Sigmoid colon (tissue), 7 donors: ENCODE data around the gene UBE4A. TPM values are rescaled to one million over a fixed set of nuclear protein-coding genes. Genes with fewer than 3 reads are reported as not detected.

Experiments used
- DNase-seq: peaks from one replicate; pipeline ENCODE4 v3.0.0-alpha.2; 2019
- H3K27ac ChIP-seq, 4 donors: fragments of 200-600 bp; sonication (generic); one replicate each; pipeline ENCODE4 v1.5.1; 2016 to 2019; ENCODE audit warnings: mild to moderate bottlenecking in 1 of 4
- H3K27me3 ChIP-seq, 3 donors: fragments of 200-600 bp; sonication (generic); one replicate each; pipeline ENCODE4 v1.5.1; 2019; ENCODE audit warnings: mild to moderate bottlenecking in 1 of 3
- H3K36me3 ChIP-seq, 4 donors: fragments of 200-600 bp; sonication (generic); one replicate each; pipeline ENCODE4 v1.5.1; 2016 to 2019
- H3K4me1 ChIP-seq, 4 donors: fragments of 200-600 bp; sonication (generic); one replicate each; pipeline ENCODE4 v1.5.1; 2017 to 2019
- H3K4me3 ChIP-seq, 4 donors: fragments of 200-600 bp; sonication (generic); one replicate each; pipeline ENCODE4 v1.5.1; 2017 to 2019; ENCODE audit warnings: mild to moderate bottlenecking in 2 of 4, moderate library complexity in 1 of 4
- H3K9me3 ChIP-seq, 4 donors: fragments of 200-600 bp in 3 of 4; sonication (generic) in 3 of 4; one replicate each; pipeline versions ENCODE4 v1.5.1 to v1.6.1; 2013 to 2019
- CTCF ChIP-seq, 4 experiments: fragments of 450-650 bp in 3 of 4; fragments of 200-600 bp in 1 of 4; IDR thresholded peaks; one replicate each; pipeline ENCODE4 v1.5.1; 2016 to 2019; ENCODE audit warnings: antibody characterized with exemption in 4 of 4, mild to moderate bottlenecking in 3 of 4, moderate library complexity in 2 of 4
- EP300 ChIP-seq, 4 donors: sonication (generic); formaldehyde crosslinking; IDR thresholded peaks; one replicate each; pipeline ENCODE4 v1.6.1; 2017; ENCODE audit warnings: antibody characterized with exemption in 4 of 4
- POLR2A ChIP-seq, 2 donors: fragments of 450-650 bp; IDR thresholded peaks; one replicate each; pipeline ENCODE4 v1.6.1; 2016; ENCODE audit warnings: antibody characterized with exemption in 2 of 2, mild to moderate bottlenecking in 2 of 2, moderate library complexity in 2 of 2
- POLR2AphosphoS5 ChIP-seq, 4 donors: sonication (generic); formaldehyde crosslinking; IDR thresholded peaks; one replicate each; pipeline ENCODE4 v1.6.1; 2017; ENCODE audit warnings: antibody characterized with exemption in 4 of 4
- WGBS, 2 donors: extraction: QIAGEN DNeasy Blood & Tissue Kit; methylation state at CpG; one replicate each; pipeline ENCODE4 v1.1.7; 2013; 5-methylcytosine and 5-hydroxymethylcytosine counted together
- intact Hi-C: fragments of 100-400 bp; cut with DNase I; formaldehyde crosslinking; loops from one replicate; pipeline ENCODE4 v1.15.1; 2023
- polyA plus RNA-seq, 3 donors: library from polyadenylated mRNA; stranded (reverse); fragments of 200-250 nt; gene quantifications; one replicate each; pipeline ENCODE4 v1.2.3, GENCODE V29; 2013
- total RNA-seq, 4 donors: library from RNA; depleted of rRNA; stranded (reverse); fragments of >200 nt; gene quantifications; one replicate each; pipeline ENCODE4 v1.1.0, GENCODE V29; 2016
- donor health status: healthy with polysubstance abuse.
- donor health status: Bipolar disorder and iron deficiency.
- donor health status: healthy.

UBE4A gene
- total and polyA plus RNA-seq, 7 donors, result 2.1 to 37.4 (median 33.8) TPM

GRCh38 chr11:118373263-118373662 is 13.9 kb downstream of the UBE4A start:
- WGBS, 2 donors, result 93 to 96% methylated on average over 2 of the region's 2 CpGs
- H3K9me3 ChIP-seq, result no peaks in the 10 kb centered on the region
- H3K27me3 ChIP-seq, result no peaks in the 10 kb centered on the region
- TF ChIP-seq EP300 (IDR thresholded peaks at IDR 0.05) (no peak), POLR2A (IDR thresholded peaks at IDR 0.05) (no peak), CTCF (IDR thresholded peaks at IDR 0.05) (no peak), POLR2AphosphoS5 (IDR thresholded peaks at IDR 0.05) (no peak)
- peaks cover 30 to 100% (median 70%) of the 10 kb centered on the region in 4 donors for H3K36me3 ChIP-seq
- intact Hi-C loops, result no loop called here
- no peak overlapping the region for H3K4me3 ChIP-seq
- DNase-seq, result no peak
- H3K4me1 ChIP-seq, result no peaks in the 10 kb centered on the region
- H3K27ac ChIP-seq, result no peak overlapping the region

- no peak for DNase-seq
- Histone ChIP-seq H3K4me3 (no peak overlapping the region), H3K36me3 (peaks cover 31 to 100% (median 68%) of the 10 kb centered on the region in 4 donors), H3K9me3 (no peaks in the 10 kb centered on the region), H3K27ac (no peak overlapping the region), H3K27me3 (no peaks in the 10 kb centered on the region), H3K4me1 (no peaks in the 10 kb centered on the region)
- intact Hi-C loops, result no loop called here
- TF ChIP-seq CTCF (IDR thresholded peaks at IDR 0.05) (no peak), POLR2A (IDR thresholded peaks at IDR 0.05) (no peak), EP300 (IDR thresholded peaks at IDR 0.05) (no peak), POLR2AphosphoS5 (IDR thresholded peaks at IDR 0.05) (no peak)
- WGBS, 2 donors, result 96 to 97% methylated on average over 5 of the region's 5 CpGs
Observed at GRCh38 chr11:118373871-118374270, 14.5 kb downstream of the UBE4A start.

GRCh38 chr11:118374729-118375128 is 15.3 kb downstream of the UBE4A start:
- H3K4me3 ChIP-seq, result no peak overlapping the region
- peaks cover 36 to 100% (median 70%) of the 10 kb centered on the region in 4 donors for H3K36me3 ChIP-seq
- intact Hi-C loops, result no loop called here
- WGBS, 2 donors, result 85 to 87% methylated on average over 3 of the region's 3 CpGs
- no peaks in the 10 kb centered on the region for H3K9me3 ChIP-seq
- no peak overlapping the region for H3K27ac ChIP-seq
- no peak for TF ChIP-seq CTCF (IDR thresholded peaks at IDR 0.05)
- TF ChIP-seq POLR2AphosphoS5 (IDR thresholded peaks at IDR 0.05), result no peak
- TF ChIP-seq POLR2A (IDR thresholded peaks at IDR 0.05), result no peak
- no peaks in the 10 kb centered on the region for H3K27me3 ChIP-seq
- DNase-seq, result no peak
- no peaks in the 10 kb centered on the region for H3K4me1 ChIP-seq

- TF ChIP-seq EP300 (IDR thresholded peaks at IDR 0.05) (no peak), POLR2A (IDR thresholded peaks at IDR 0.05) (no peak), POLR2AphosphoS5 (IDR thresholded peaks at IDR 0.05) (no peak), CTCF (IDR thresholded peaks at IDR 0.05) (no peak)
- Histone ChIP-seq H3K36me3 (peaks cover 38 to 100% (median 64%) of the 10 kb centered on the region in 4 donors), H3K27me3 (no peaks in the 10 kb centered on the region), H3K9me3 (no peaks in the 10 kb centered on the region), H3K4me1 (no peaks in the 10 kb centered on the region), H3K4me3 (no peak overlapping the region), H3K27ac (no peak overlapping the region)
- intact Hi-C loops, result no loop called here
- DNase-seq, result no peak
Observed at GRCh38 chr11:118375978-118376377, 16.6 kb downstream of the UBE4A start.

GRCh38 chr11:118379497-118379896 is 20.1 kb downstream of the UBE4A start:
- WGBS, 2 donors, result 96% methylated on average over 4 of the region's 4 CpGs
- intact Hi-C loops, result no loop called here
- H3K9me3 ChIP-seq, result no peaks in the 10 kb centered on the region

More at GRCh38 chr11:118379497-118379896, 20.1 kb downstream of the UBE4A start:
- TF ChIP-seq EP300 (IDR thresholded peaks at IDR 0.05) (no peak), POLR2AphosphoS5 (IDR thresholded peaks at IDR 0.05) (no peak), CTCF (IDR thresholded peaks at IDR 0.05) (no peak), POLR2A (IDR thresholded peaks at IDR 0.05) (no peak)
- Histone ChIP-seq H3K4me3 (no peak overlapping the region), H3K27ac (no peak overlapping the region), H3K4me1 (no peaks in the 10 kb centered on the region), H3K36me3 (peaks cover 37 to 100% (median 62%) of the 10 kb centered on the region in 4 donors), H3K27me3 (no peaks in the 10 kb centered on the region)
- no peak for DNase-seq
